H1 (cell line): ENCODE measurements around the gene MYO9A.
"Not testable (repeated sequence)": the region's sequence is repeated elsewhere in the genome, so short reads cannot be mapped to it uniquely, and the experiment has no call there.

Experiments used
- BACH1 ChIP-seq: IDR thresholded peaks from 2 replicates; pipeline ENCODE4 v1.6.1; 2012; ENCODE audit warnings: low read length, improper control_type of control experiment
- CREB1 ChIP-seq: IDR thresholded peaks from 2 replicates; pipeline ENCODE4 v1.6.1; 2012; ENCODE audit warnings: inconsistent platforms
- E2F6 ChIP-seq: IDR thresholded peaks from 2 replicates; pipeline ENCODE4 v1.6.1; 2012; ENCODE audit warnings: inconsistent platforms
- EP300 ChIP-seq, 2 experiments: IDR thresholded peaks; 1 replicate in 1 of 2; 2 replicates in 1 of 2; pipeline ENCODE4 v1.6.1; 2011 to 2012; ENCODE audit warnings: low read depth in 2 of 2, low read length in 2 of 2, mild to moderate bottlenecking in 2 of 2, borderline replicate concordance in 1 of 2, inconsistent platforms in 1 of 2, moderate library complexity in 1 of 2
- MAFK ChIP-seq: IDR thresholded peaks from 2 replicates; pipeline ENCODE4 v1.6.1; 2012; ENCODE audit warnings: low read depth, mild to moderate bottlenecking, improper control_type of control experiment, low read length
- NRF1 ChIP-seq: IDR thresholded peaks from 2 replicates; pipeline ENCODE4 v1.6.1; 2011; ENCODE audit warnings: mild to moderate bottlenecking, low read depth, low read length, improper control_type of control experiment
- POLR2A ChIP-seq, 2 experiments: IDR thresholded peaks; 1 replicate in 1 of 2; 2 replicates in 1 of 2; pipeline ENCODE4 v1.6.1; 2011; ENCODE audit warnings: low read depth in 2 of 2, low read length in 2 of 2, mild to moderate bottlenecking in 2 of 2; ENCODE audit errors: control extremely low read depth in 1 of 2
- POLR2AphosphoS5 ChIP-seq: IDR thresholded peaks from 2 replicates; pipeline ENCODE4 v1.6.1; 2011; ENCODE audit warnings: low read depth, low read length
- SP1 ChIP-seq: IDR thresholded peaks from 2 replicates; pipeline ENCODE4 v1.6.1; 2011; ENCODE audit warnings: low read depth, low read length
- TF ChIP-seq, protein P1 (sequence below): IDR thresholded peaks from 2 replicates; pipeline ENCODE4 v1.6.1; 2012; ENCODE audit warnings: low read length, inconsistent platforms
- TF ChIP-seq, protein P2 (sequence below), 3 experiments: IDR thresholded peaks; 1 replicate in 2 of 3; 2 replicates in 1 of 3; pipeline versions ENCODE4 v1.5.1 to v1.6.1; 2011; ENCODE audit warnings: low read length in 3 of 3, mild to moderate bottlenecking in 3 of 3, inconsistent platforms in 2 of 3, low read depth in 1 of 3, moderate library complexity in 1 of 3; ENCODE audit not compliant: insufficient read depth in 1 of 3; ENCODE audit errors: control extremely low read depth in 1 of 3

- not testable (repeated sequence) for TF ChIP-seq NRF1; SP1; MAFK; POLR2A (IDR thresholded peaks at IDR 0.05; ENCODE audit: control extremely low read depth in 1 of 2, low read depth in 2 of 2, low read length in 2 of 2); POLR2AphosphoS5; BACH1; CREB1; E2F6; EP300 (IDR thresholded peaks at IDR 0.05; ENCODE audit: borderline replicate concordance in 1 of 2, low read depth in 2 of 2, low read length in 2 of 2)
- TF ChIP-seq, protein P1, sequence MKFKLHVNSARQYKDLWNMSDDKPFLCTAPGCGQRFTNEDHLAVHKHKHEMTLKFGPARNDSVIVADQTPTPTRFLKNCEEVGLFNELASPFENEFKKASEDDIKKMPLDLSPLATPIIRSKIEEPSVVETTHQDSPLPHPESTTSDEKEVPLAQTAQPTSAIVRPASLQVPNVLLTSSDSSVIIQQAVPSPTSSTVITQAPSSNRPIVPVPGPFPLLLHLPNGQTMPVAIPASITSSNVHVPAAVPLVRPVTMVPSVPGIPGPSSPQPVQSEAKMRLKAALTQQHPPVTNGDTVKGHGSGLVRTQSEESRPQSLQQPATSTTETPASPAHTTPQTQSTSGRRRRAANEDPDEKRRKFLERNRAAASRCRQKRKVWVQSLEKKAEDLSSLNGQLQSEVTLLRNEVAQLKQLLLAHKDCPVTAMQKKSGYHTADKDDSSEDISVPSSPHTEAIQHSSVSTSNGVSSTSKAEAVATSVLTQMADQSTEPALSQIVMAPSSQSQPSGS, result not testable (repeated sequence)
- TF ChIP-seq, protein P2, sequence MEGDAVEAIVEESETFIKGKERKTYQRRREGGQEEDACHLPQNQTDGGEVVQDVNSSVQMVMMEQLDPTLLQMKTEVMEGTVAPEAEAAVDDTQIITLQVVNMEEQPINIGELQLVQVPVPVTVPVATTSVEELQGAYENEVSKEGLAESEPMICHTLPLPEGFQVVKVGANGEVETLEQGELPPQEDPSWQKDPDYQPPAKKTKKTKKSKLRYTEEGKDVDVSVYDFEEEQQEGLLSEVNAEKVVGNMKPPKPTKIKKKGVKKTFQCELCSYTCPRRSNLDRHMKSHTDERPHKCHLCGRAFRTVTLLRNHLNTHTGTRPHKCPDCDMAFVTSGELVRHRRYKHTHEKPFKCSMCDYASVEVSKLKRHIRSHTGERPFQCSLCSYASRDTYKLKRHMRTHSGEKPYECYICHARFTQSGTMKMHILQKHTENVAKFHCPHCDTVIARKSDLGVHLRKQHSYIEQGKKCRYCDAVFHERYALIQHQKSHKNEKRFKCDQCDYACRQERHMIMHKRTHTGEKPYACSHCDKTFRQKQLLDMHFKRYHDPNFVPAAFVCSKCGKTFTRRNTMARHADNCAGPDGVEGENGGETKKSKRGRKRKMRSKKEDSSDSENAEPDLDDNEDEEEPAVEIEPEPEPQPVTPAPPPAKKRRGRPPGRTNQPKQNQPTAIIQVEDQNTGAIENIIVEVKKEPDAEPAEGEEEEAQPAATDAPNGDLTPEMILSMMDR (IDR thresholded peaks at IDR 0.05; ENCODE audit: control extremely low read depth in 1 of 3, insufficient read depth in 1 of 3, low read depth in 1 of 3, low read length in 3 of 3), result not testable (repeated sequence)
Observed at GRCh38 chr15:71998717-71999116, 119.2 kb downstream of the MYO9A start.
